NCI-H128 (cell line): ENCODE measurements around the gene CSN2.
"Not testable (repeated sequence)": the region's sequence is repeated elsewhere in the genome, so short reads cannot be mapped to it uniquely, and the experiment has no call there.

ENCODE experiments used
- DNase-seq: peaks from one replicate; lab custom pipeline; 2025; ENCODE audit not compliant: unreplicated experiment; lab: John Stamatoyannopoulos, UW

CSN2 gene

GRCh38 chr4:69965628-69966027 lies at the start of gene CSN2:
TSS of gene CSN2 (minus strand) at chr4:69965728. CDS start at chr4:69960995, 4,733 bp downstream.
- DNase-seq = no peak

DNA sequence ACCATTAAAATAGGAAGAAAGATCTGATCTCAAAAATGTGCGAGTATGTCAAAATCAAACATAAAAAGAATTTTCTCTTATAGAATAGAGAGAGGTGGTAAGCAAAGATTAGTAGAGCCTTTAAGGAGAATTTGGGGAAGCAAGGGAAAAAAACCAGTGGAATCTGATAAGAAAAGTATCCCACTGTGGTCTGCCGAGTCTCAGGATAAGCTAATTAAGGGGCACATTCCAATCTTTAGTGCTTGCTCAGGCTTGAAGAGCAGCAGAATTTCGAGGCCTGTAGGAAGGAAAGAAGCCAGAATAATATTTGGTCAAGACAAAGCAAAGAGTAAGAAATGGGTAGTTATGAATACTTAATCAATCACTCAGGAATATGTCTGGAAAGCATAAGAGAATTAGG lies 43.2 kb upstream of the CSN2 start:
- DNase-seq = no peak

- DNase-seq = no peak
Measured at GRCh38 chr4:70002507-70002906, 37.0 kb upstream of the CSN2 start.

DNA sequence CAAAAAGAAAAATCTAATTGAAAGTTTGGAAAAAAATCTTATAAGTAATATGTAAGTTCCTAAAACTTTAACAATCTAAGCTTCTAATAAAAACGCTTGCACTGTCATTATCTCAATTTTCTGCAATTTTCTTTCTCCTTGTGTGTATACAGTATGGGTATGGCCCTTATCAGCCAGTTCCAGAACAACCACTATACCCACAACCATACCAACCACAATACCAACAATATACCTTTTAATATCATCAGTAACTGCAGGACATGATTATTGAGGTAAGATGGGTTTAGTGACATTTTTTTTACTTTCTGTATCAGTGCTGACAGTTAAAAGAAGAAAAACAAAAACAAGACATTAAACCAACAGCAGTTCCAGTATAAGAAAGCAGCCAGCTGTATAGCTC lies 35.2 kb upstream of the CSN2 start:
- no peak for DNase-seq

GRCh38 chr4:69999420-69999819 lies 33.9 kb upstream of the CSN2 start:
- no peak for DNase-seq

DNA sequence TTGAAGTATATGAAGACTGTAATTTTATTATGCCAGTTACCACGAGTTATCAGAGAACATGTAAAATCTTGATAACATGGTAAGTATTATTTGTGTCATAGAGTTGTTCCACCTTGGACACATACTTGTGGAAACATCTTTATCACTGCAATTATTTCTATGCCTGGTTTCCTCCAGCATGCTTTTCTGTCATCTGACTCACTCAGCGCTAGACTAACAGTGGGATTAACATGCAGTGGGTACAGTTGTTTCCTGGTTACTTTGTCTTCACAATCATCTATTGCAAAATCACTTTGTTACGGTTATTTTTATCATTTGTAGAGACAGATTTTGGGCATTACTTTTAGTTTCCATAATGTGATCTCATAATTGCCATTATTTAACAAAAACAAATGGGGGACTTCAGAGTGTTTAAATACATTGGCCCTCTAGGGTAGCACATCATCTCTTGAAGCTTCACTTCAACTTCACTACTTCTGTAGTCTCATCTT lies 30.0 kb upstream of the CSN2 start, which contains the start of gene STATH:
STATH (plus strand) TSS at position 441 of the 491 bp plus-strand sequence. CDS start 2,472 bp downstream, outside the sequence.
- DNase-seq = no peak

GRCh38 chr4:69994782-69995181 lies 29.3 kb upstream of the CSN2 start:
- DNase-seq = no peak

GRCh38 chr4:69991016-69991415 lies 25.5 kb upstream of the CSN2 start:
- no peak for DNase-seq

- DNase-seq = no peak
Measured at GRCh38 chr4:69986663-69987062, 21.1 kb upstream of the CSN2 start.

- no peak for DNase-seq
Measured at GRCh38 chr4:69984030-69984443, 18.5 kb upstream of the CSN2 start.

- no peak for DNase-seq
Measured at GRCh38 chr4:69977582-69977981, 12.1 kb upstream of the CSN2 start.

GRCh38 chr4:69974631-69975030 lies 9.1 kb upstream of the CSN2 start:
- no peak for DNase-seq

- DNase-seq = no peak
Measured at GRCh38 chr4:69970071-69970470, 4.5 kb upstream of the CSN2 start.

- DNase-seq = no peak
Measured at GRCh38 chr4:69957209-69957608, 8.3 kb downstream of the CSN2 start.

- no peak for DNase-seq
Measured at GRCh38 chr4:69951602-69952001, 13.9 kb downstream of the CSN2 start.

DNA sequence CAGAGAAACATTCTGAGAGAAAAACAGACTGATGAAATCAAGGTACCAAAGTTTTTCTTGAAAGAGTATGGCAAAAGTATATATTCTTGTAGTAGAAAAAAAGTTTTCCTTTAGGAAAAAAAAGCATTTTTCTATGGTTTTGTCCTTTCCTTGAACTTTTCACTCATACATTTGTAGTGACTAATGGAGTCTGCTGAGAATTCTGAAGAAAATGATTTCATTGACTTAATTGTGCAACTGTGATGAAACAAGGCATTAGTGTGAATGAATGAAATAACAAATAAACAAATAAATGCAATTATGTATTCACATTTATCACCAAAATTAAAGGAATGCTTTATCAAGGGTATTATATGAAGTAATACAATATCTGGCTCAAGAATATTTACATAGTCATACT lies 29.0 kb downstream of the CSN2 start:
- DNase-seq = no peak

GRCh38 chr4:69934150-69934549 lies 31.4 kb downstream of the CSN2 start:
- DNase-seq = no peak

DNA sequence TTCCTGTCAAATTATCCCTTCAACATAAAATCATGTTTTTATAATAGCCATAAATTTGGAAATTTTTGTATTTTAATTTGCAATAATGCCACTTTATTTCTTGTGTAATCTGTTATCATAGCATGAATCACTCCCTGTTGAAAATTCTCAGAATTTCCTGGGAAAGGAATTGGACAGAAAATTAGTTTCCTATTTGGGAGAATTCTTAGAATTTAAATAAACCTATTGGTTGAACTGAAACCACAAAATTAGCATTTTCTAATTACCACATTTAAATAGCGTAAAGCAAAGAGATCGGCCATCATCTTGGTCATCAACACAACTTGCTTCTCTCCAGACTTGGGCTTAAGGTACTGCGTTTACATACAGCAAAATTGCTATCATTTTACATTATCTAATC lies 34.8 kb downstream of the CSN2 start, which contains the start of gene CSN1S1:
CSN1S1 (plus strand) TSS at position 301 of the 400 bp plus-strand sequence. CDS start 1,488 bp downstream, outside the sequence.
- no peak for DNase-seq

DNA sequence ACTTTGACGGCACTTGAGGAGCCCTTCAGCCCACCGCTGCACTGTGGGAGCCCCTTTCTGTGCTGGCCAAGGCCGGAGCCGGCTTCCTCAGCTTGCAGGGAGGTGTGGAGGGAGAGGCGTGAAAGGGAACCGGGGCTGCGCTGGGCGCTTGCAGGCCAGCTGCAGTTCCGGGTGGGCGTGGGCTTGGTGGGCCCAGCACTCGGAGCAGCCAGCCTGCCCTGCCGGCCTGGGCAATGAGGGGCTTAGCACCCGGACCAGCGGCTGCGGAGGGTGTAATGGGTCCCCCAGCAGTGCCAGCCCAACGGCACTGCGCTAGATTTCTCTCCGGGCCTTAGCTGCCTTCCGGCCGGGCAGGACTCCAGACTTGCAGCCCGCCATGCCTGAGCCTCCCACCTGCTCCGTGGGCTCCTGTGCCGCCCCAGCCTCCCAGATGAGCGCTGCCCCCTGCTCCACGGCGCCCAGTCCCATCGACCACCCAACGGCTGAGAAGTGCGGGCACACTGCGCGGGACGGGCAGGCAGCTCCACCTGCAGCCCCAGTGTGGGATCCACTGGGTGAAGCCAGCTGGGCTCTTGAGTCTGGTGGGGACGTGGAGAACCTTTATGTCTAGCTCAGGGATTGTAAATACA lies 41.6 kb downstream of the CSN2 start:
- DNase-seq = not testable (repeated sequence)

- no peak for DNase-seq
Measured at GRCh38 chr4:69920874-69921273, 44.7 kb downstream of the CSN2 start.

- DNase-seq = no peak
Measured at GRCh38 chr4:69910016-69910782, 55.3 kb downstream of the CSN2 start.

DNA sequence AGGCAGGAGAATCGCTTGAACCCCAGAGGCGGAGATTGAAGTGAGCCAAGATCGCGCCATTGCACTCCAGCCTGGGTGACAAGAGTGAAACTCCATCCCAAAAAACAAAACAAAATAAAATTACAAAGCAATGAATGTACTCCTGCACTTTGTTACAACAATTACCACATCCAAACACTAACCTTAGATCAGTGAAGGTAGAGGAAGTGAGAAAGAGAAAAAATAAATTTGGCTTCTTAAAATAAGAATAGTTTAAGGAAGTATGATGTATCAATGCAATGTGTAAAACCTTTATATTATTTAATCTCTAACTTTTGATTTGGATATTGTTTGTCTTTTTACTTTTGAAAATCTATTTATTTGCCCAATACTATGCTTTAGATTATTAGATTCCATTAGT lies 56.3 kb downstream of the CSN2 start:
- no peak for DNase-seq
